ENCODE results near the gene F2. TPM values are rescaled to one million over a fixed set of nuclear protein-coding genes. Genes with fewer than 3 reads are reported as not detected.

The F2 gene
- total and polyA plus RNA-seq, 4 donors, result 0.29 to 0.39 TPM; not detected in 2

DNA sequence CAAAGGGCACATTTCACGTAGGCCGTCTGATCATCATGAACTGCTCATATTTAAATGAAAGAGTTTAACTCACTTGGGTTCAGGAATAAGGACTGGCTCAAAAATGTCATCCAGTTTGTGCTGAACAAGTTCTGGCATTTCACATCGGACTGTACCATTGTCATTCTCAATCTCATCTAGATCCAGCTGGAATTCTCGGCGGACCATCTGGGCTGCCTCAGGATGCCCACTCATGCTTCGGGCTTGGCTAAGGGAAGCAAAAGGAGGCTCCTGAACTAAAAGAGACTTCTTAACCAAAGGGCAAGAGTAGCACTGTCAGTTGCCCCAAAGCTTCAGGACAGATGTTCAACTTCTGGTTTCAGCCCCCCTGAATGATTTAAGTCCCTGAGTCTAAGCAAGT lies 40.2 kb downstream of the F2 start:
- Histone ChIP-seq H3K4me3 (ENCODE audit: low read depth, low read length) (no peak overlapping the region), H3K9me3 (ENCODE audit: control insufficient read depth, insufficient read depth, low read length) (no peaks in the 10 kb centered on the region), H3K27me3 (ENCODE audit: control insufficient read depth, insufficient read depth, low read length) (no peaks in the 10 kb centered on the region), H3K27ac (ENCODE audit: low read depth, low read length) (no peak overlapping the region), H3K36me3 (ENCODE audit: control insufficient read depth, insufficient read depth, low read length) (peaks cover 68% of the 10 kb centered on the region), H3K4me1 (ENCODE audit: control insufficient read depth, insufficient read depth, low read length) (no peaks in the 10 kb centered on the region)
- peak in 1 of 6 donors; percentile 10 for DNase-seq (ENCODE audit: low read depth in 4 of 6, low spot score in 6 of 6)
- 97% methylated on average over 4 of the region's 6 CpGs for WGBS (ENCODE audit: insufficient coverage)

DNA sequence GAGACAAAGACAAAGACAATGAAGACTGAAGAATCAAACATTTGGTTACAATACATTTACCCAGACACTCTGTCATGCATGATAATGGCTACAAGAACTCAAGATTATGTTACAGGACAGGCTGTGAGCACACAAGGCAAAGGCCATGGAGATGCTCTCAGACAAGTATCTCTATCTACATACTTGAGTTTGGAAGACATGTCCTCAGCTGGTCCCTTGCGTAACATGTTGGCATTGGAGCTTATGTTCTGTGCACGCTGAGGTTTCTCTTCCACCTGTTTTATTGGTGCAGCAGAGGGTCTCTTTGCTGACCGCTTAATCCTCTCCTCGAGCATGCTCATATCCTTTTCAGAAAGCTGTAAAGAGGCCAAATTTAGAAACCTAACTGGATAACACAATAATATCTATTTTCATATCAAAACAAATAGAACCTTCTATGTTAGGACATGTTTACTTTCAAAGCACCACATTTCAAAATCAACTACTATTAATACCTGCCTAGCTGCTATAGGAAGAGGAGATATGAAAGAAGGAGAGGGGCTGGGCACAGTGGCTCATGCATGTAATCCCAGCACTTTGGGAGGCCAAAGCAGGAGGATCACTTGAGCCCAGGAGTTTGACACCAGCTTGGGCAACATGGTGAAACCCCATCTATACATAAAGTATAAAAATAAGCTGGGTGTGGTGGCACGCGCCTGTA lies 41.6 kb downstream of the F2 start:
- H3K27me3 ChIP-seq (ENCODE audit: control insufficient read depth, insufficient read depth, low read length), result no peaks in the 10 kb centered on the region
- H3K4me1 ChIP-seq (ENCODE audit: control insufficient read depth, insufficient read depth, low read length), result no peaks in the 10 kb centered on the region
- WGBS (ENCODE audit: insufficient coverage), result 98% methylated on average over 4 of the region's 6 CpGs
- H3K36me3 ChIP-seq (ENCODE audit: control insufficient read depth, insufficient read depth, low read length), result peaks cover 58% of the 10 kb centered on the region
- DNase-seq (ENCODE audit: low read depth in 4 of 6, low spot score in 6 of 6), result no peak
- H3K9me3 ChIP-seq (ENCODE audit: control insufficient read depth, insufficient read depth, low read length), result no peaks in the 10 kb centered on the region
- no peak overlapping the region for H3K27ac ChIP-seq (ENCODE audit: low read depth, low read length)
- no peak overlapping the region for H3K4me3 ChIP-seq (ENCODE audit: low read depth, low read length)

DNA sequence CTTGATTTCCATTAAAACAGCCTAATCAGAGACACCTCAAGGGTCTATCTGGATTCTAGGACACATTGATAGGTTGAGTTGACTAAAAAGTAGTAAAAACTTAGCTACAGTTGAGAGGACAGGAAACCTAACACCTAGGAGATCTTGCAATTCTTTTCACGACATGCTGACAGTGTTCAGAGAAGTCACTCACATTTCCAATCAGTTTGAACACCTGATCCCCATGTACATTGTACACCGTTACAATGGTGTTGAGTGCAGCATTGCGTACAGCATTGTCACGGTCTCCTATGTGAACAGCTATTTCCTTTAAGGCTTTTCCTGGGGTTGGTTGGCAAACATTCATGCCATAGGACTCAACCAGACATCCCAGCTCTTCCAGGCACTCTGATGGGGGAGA lies 42.8 kb downstream of the F2 start:
- Histone ChIP-seq H3K4me3 (ENCODE audit: low read depth, low read length) (no peak overlapping the region), H3K36me3 (ENCODE audit: control insufficient read depth, insufficient read depth, low read length) (peaks cover 52% of the 10 kb centered on the region), H3K4me1 (ENCODE audit: control insufficient read depth, insufficient read depth, low read length) (no peaks in the 10 kb centered on the region), H3K27ac (ENCODE audit: low read depth, low read length) (no peak overlapping the region), H3K27me3 (ENCODE audit: control insufficient read depth, insufficient read depth, low read length) (no peaks in the 10 kb centered on the region), H3K9me3 (ENCODE audit: control insufficient read depth, insufficient read depth, low read length) (no peaks in the 10 kb centered on the region)
- 96% methylated on average over 4 of the region's 4 CpGs for WGBS (ENCODE audit: insufficient coverage)
- DNase-seq (ENCODE audit: low read depth in 4 of 6, low spot score in 6 of 6), result no peak

DNA sequence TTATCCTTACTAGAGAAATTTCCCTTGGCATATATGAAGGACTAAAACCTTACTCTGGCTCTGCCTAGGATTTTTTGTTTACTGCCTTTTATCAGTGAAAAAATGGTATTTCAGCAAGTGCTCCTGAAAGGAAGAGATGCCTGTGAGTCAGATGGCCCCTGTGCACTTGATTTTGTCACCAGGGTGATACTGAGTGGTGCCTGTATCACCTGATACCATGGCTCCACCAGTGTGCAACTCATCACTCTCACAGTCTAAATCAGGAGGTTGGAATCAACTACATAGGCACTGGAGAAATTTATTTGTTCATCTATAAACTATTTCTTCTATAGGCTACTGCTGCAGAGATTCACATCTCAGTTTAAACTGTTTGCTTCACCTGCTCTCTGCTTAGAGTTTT lies 43.2 kb downstream of the F2 start:
- Histone ChIP-seq H3K4me1 (ENCODE audit: control insufficient read depth, insufficient read depth, low read length) (no peaks in the 10 kb centered on the region), H3K27me3 (ENCODE audit: control insufficient read depth, insufficient read depth, low read length) (no peaks in the 10 kb centered on the region), H3K27ac (ENCODE audit: low read depth, low read length) (no peak overlapping the region), H3K4me3 (ENCODE audit: low read depth, low read length) (no peak overlapping the region), H3K36me3 (ENCODE audit: control insufficient read depth, insufficient read depth, low read length) (peaks cover 51% of the 10 kb centered on the region), H3K9me3 (ENCODE audit: control insufficient read depth, insufficient read depth, low read length) (no peaks in the 10 kb centered on the region)
- DNase-seq (ENCODE audit: low read depth in 4 of 6, low spot score in 6 of 6), result no peak

DNA sequence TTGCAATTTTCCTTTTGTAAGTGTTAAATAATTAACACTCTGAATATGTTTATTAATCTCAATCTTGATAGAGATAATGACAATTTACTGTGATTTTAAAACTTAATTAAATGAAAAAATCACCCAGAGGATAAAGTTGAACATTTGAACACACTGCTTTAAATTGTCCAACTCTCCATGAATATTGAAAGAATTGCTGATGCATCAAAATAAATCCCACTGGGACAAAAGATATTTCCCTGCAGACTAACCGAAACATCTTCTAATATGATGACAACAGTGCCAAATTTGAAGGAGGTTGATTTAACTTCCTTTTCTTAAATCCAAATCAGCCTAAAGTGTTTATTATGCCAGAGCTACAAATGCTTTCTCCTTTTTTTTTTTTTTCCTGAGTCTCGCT lies 47.6 kb downstream of the F2 start:
- Histone ChIP-seq H3K27ac (ENCODE audit: low read depth, low read length) (no peak overlapping the region), H3K36me3 (ENCODE audit: control insufficient read depth, insufficient read depth, low read length) (peaks cover 51% of the 10 kb centered on the region)

DNA sequence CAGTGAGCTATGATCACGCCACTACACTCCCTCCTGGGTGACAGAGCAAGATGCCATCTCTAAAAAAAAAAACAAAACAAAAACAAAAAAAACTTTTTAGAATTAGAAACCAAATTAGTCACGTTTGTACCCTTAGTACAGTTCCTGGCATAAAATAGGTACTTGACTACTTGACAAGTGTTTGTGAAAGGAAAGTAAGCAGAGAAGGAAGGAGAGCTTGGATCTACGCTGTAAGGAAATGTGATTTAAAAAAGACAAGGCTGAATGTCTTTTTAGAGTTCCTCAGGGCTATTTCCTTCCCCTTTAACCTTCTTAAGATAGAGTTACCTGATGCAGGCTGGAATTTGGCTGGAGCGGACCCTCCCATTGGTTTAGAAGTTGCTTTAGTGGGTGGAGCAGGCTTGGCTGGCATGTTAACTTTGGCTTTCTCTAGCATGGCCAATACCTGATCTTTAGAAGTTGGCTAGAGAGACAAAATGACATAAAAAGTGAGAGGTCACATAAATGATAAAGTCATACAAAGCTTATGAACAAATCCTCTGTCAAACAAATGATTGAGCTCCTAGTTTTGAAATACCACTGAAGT lies 50.7 kb downstream of the F2 start:
- H3K4me3 ChIP-seq (ENCODE audit: low read depth, low read length), result no peak overlapping the region
- no peak overlapping the region for H3K27ac ChIP-seq (ENCODE audit: low read depth, low read length)
- H3K4me1 ChIP-seq (ENCODE audit: control insufficient read depth, insufficient read depth, low read length), result no peaks in the 10 kb centered on the region
- no CpG with 5 or more reads among the region's 4 CpGs for WGBS (ENCODE audit: insufficient coverage)
- H3K9me3 ChIP-seq (ENCODE audit: control insufficient read depth, insufficient read depth, low read length), result no peaks in the 10 kb centered on the region
- DNase-seq (ENCODE audit: low read depth in 4 of 6, low spot score in 6 of 6), result no peak
- peaks cover 34% of the 10 kb centered on the region for H3K36me3 ChIP-seq (ENCODE audit: control insufficient read depth, insufficient read depth, low read length)
- H3K27me3 ChIP-seq (ENCODE audit: control insufficient read depth, insufficient read depth, low read length), result no peaks in the 10 kb centered on the region

More for the DNA sequence above, 47.6 kb downstream of the F2 start:
- Histone ChIP-seq H3K4me1 (ENCODE audit: control insufficient read depth, insufficient read depth, low read length) (no peaks in the 10 kb centered on the region), H3K27me3 (ENCODE audit: control insufficient read depth, insufficient read depth, low read length) (no peaks in the 10 kb centered on the region), H3K9me3 (ENCODE audit: control insufficient read depth, insufficient read depth, low read length) (no peaks in the 10 kb centered on the region), H3K4me3 (ENCODE audit: low read depth, low read length) (no peak overlapping the region)
- WGBS (ENCODE audit: insufficient coverage), result no CpG with 5 or more reads among the region's 2 CpGs
- DNase-seq (ENCODE audit: low read depth in 4 of 6, low spot score in 6 of 6), result peak in 1 of 6 donors; percentile 2

DNA sequence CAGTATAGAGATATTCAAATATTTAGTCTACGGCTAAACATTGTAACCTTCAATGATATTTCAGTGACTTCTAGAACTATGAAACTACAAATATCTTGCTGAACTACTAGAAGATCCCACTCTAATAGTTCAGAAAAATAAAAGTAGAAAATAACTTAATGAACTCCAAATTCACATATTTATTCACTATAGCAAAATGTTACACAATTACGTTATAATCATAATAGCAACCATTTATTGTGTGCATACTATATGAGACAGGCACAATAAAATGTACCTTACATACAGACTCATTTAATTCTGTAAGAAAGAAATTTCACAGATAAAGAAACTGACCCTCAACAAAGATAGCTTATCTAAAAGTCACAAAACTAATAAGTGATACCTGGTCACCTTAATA lies 57.9 kb downstream of the F2 start:
- peaks cover 25% of the 10 kb centered on the region for H3K36me3 ChIP-seq (ENCODE audit: control insufficient read depth, insufficient read depth, low read length)

DNA sequence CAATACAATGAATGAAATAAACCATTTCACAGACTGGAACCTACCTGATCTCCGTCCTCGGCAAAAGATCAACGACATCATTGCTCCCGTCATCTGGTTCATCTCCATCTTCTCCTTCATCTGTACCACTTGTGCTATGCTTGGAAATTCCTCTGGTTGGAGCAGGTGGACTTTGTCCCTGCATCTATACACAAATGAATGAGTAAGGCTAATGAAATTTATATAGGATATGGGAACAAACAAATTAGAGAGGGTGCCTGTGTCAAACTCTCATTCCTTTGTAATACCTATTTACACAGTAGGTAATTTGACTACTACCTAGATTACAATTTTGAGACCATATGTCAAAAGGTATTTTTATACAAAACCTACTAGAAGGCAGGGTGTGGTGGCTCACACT lies 59.4 kb downstream of the F2 start:
- peaks cover 27% of the 10 kb centered on the region for H3K36me3 ChIP-seq (ENCODE audit: control insufficient read depth, insufficient read depth, low read length)
- no CpG with 5 or more reads among the region's 4 CpGs for WGBS (ENCODE audit: insufficient coverage)

More for the DNA sequence above, 57.9 kb downstream of the F2 start:
- H3K9me3 ChIP-seq (ENCODE audit: control insufficient read depth, insufficient read depth, low read length), result no peaks in the 10 kb centered on the region
- no peak for DNase-seq (ENCODE audit: low read depth in 4 of 6, low spot score in 6 of 6)
- H3K27ac ChIP-seq (ENCODE audit: low read depth, low read length), result no peak overlapping the region
- H3K4me1 ChIP-seq (ENCODE audit: control insufficient read depth, insufficient read depth, low read length), result no peaks in the 10 kb centered on the region
- no peaks in the 10 kb centered on the region for H3K27me3 ChIP-seq (ENCODE audit: control insufficient read depth, insufficient read depth, low read length)
- H3K4me3 ChIP-seq (ENCODE audit: low read depth, low read length), result no peak overlapping the region
- WGBS (ENCODE audit: insufficient coverage), result no CpG with 5 or more reads among the region's 2 CpGs

More for the DNA sequence above, 59.4 kb downstream of the F2 start:
- no peak overlapping the region for H3K27ac ChIP-seq (ENCODE audit: low read depth, low read length)
- no peaks in the 10 kb centered on the region for H3K4me1 ChIP-seq (ENCODE audit: control insufficient read depth, insufficient read depth, low read length)
- H3K27me3 ChIP-seq (ENCODE audit: control insufficient read depth, insufficient read depth, low read length), result no peaks in the 10 kb centered on the region
- no peak for DNase-seq (ENCODE audit: low read depth in 4 of 6, low spot score in 6 of 6)
- H3K9me3 ChIP-seq (ENCODE audit: control insufficient read depth, insufficient read depth, low read length), result no peaks in the 10 kb centered on the region
- no peak overlapping the region for H3K4me3 ChIP-seq (ENCODE audit: low read depth, low read length)
